G401 (cell line): ENCODE measurements around the gene TPM4. TPM values are rescaled to one million over a fixed set of nuclear protein-coding genes. Genes with fewer than 3 reads are reported as not detected.
A peak's percentile ranks its signal among the peaks of the same experiment; 100 is the strongest.
"Not testable (repeated sequence)": the region's sequence is repeated elsewhere in the genome, so short reads cannot be mapped to it uniquely, and the experiment has no call there.

Experiments
- DNase-seq: peaks from one replicate; pipeline ENCODE4 v3.0.0-alpha.2; 2015; ENCODE audit warnings: low spot score
- in situ Hi-C: cut with HindIII; loops from 2 replicates; pipeline ENCODE4 v1.10.0; 2016; ENCODE audit warnings: low sequenced_read_pairs, mixed read lengths
- total RNA-seq: library from RNA; depleted of rRNA; stranded (reverse); fragments of >200 nt; shearing (Covaris generic); gene quantifications from 2 replicates; pipeline ENCODE4 v1.2.3, GENCODE V29; 2014

The TPM4 gene
- total RNA-seq, 1 experiment from 2014 or later: 385 TPM

DNA sequence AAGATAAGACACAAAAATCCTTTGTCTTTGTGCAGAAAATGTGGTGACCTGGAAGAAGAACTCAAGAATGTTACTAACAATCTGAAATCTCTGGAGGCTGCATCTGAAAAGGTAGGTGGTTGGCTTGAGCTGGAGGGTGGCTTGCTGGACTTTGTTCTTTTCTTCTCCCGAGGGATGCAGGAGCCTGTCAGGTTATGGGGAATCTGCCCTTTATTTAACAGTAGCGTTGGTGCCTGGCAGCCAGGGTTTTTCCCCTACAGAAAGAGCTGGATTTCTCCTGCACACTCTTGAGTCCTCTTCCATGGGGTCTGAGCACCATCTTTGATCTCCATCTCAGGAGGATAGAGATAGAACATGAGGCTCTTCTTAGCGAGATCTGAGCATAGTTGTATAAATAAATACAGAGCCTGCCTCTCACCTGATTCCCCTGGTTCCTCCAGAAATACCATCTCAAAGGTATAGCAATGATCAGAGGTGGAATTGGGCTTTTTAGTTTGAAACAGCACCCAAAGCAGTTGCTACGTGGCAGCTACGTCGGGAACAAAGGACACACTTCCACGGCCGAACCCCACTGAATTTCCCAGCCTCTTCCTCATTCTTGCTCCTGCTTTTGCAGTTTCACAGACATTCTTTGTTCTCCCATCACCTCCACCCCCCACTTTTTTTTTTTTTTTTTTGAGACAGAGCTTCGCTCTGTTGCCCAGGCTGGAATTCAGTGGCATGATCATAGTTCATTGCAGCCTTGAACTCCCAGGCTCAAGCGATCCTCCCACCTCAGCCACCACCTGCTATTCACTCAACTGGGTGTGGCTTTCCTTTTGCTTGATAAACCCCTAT is 12.9 kb downstream of the TPM4 start:
- DNase-seq: no peak
- in situ Hi-C loops: no loop called here

GRCh38 chr19:16091546-16092475 is 15.5 kb downstream of the TPM4 start:
- in situ Hi-C loops: no loop called here
- DNase-seq: no peak

DNA sequence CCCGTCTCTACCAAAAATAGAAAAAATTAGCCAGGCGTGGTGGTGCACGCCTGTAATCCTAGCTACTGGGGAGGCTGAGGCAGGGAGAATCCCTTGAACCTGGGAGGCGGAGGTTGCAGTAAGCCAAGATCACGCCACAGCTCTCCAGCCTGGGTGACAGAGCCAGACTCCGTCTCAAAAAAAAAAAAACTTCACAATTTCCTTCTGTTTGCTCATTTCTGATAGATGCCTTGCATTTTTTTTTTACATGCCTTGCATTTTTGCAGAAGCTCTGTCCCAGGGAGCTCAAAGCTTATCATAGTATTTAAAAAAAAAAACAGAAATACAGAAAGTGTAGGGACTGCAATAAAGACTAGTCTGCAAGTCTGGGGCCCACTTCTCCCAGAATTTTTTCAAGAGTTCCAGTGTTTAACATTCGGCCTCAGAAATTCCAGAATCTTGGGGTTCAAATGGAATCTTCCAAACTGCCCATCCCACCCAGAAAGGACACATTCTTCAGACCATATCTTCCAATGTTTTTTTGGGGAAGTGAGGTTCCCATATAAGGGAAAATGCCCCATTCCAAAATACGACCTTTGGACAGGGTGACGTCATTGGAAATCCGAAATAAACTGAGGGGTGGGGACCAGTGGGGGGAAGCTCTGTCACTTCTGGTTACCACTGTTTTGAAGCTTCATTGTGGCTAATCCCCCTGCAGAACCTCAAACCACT is 18.2 kb downstream of the TPM4 start:
- in situ Hi-C loops: no loop called here
- no peak for DNase-seq

- in situ Hi-C loops: no loop called here
- DNase-seq: no peak
These were observed 18.8 kb downstream of the TPM4 start for GRCh38 chr19:16095071-16095571.

DNA sequence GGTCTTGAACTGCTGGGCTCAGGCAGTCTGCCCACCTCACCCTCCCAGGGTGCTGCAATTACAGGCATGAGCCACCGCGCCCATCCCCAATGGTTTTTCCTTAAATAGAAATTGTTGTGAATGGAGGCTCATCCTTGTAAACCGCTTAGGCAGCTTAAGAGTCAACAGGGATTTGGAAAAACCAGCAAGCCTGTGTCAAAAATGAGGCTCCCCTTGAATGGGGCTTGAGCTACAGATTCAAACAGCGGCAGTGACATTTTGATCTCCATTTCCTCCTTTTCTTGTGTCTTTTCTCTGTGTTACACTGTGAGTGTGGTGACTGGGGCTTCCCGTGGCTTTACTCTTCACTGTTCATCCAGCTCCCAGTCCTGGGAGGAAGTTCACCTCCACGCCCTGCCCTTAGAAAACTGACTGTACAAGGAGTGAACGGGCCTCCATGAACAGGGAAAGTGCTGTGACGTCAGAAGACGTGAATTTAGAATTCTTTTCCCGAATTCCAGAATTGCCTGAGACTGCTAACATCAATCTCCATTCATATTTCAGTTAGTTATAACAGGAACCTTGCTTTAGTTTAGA is 20.1 kb downstream of the TPM4 start:
- in situ Hi-C loops: no loop called here
- no peak for DNase-seq

DNA sequence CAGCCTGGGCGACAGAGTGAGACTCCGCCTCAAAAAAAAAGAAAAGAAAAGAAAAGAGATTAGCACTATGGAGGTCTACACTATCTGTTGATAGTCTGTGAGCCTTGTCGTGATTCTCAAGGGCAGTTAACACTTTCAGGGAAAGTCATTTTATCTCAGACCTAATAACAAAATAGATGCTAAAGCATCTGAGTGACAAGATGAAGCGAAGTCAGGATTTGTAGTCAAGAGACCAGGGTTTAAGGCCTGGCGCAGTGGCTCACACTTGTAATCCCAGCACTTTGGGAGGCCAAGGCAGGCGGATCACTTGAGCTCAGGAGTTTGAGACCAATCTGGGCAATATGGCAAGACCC is 22.1 kb downstream of the TPM4 start:
- in situ Hi-C loops: no loop called here
- no peak for DNase-seq

GRCh38 chr19:16098821-16099220 is 22.5 kb downstream of the TPM4 start:
- DNase-seq: no peak
- in situ Hi-C loops: no loop called here

- in situ Hi-C loops, DNase-seq: not testable (repeated sequence)
These were observed 23.1 kb downstream of the TPM4 start for GRCh38 chr19:16099314-16099965.

DNA sequence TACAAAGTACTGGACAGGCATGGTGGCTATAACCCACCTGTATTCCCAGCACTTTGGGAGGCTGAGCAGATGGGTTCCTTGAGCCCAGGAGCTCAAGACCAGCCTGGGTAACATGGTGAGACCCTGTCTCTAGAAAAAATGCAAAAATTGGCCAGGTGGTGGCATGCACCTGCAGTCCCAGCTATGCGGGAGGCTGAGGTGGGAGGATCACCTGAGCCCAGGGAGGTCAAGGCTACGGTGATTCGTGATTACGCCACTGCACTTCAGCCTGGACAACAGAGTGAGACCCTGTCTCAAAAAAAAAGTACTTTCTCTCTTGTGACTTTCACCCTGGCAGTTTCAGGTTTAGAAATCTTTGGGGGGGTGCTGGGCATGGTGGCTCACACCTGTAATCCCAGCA is 24.2 kb downstream of the TPM4 start:
- no peak for DNase-seq
- in situ Hi-C loops: no loop called here

DNA sequence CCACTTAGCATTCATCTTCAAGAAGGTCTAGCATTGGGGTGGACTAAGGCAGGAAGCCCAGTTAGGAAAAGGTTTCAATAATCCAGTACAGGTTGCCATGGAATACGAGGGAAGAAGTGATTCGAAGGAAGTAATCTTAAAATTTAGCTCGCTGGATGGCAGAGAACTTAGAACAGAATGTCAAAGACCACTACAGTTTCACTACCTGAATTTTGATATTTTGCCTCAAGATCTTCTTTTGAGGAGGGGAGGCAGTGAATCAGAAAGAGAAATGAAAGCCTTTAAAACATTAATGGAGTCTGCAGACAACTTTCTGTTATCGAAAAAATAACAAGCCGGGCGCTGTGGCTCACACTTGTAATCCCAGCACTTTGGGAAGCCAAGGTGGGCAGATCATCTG is 28.4 kb downstream of the TPM4 start:
- DNase-seq: no peak
- in situ Hi-C loops: no loop called here

GRCh38 chr19:16106121-16106520 is 29.8 kb downstream of the TPM4 start:
- DNase-seq: no peak
- in situ Hi-C loops: no loop called here

- in situ Hi-C loops: no loop called here
- peak; percentile 100 for DNase-seq
These were observed 35.0 kb downstream of the TPM4 start, which contains the start of gene RAB8A for GRCh38 chr19:16111160-16111908. Gene RAB8A, plus strand, starts transcription at chr19:16111889. Its CDS starts 13 bp downstream, at chr19:16111902.

- in situ Hi-C loops: no loop called here
- DNase-seq: no peak
These were observed 35.8 kb downstream of the TPM4 start for GRCh38 chr19:16111909-16112752.

- no peak for DNase-seq
- in situ Hi-C loops: no loop called here
These were observed 36.5 kb downstream of the TPM4 start for GRCh38 chr19:16112778-16113177.

- DNase-seq: no peak
- in situ Hi-C loops: no loop called here
These were observed 37.4 kb downstream of the TPM4 start for GRCh38 chr19:16113727-16114126.

- peak; percentile 44 for DNase-seq
- in situ Hi-C loops: no loop called here
These were observed 39.2 kb downstream of the TPM4 start for GRCh38 chr19:16115301-16116039.
